Measurements from ENCODE around the gene DRC7. TPM values are rescaled to one million over a fixed set of nuclear protein-coding genes. Genes with fewer than 3 reads are reported as not detected.

Gene DRC7
- total RNA-seq, 1 donor from 2014 or later = 0.41 TPM

DNA sequence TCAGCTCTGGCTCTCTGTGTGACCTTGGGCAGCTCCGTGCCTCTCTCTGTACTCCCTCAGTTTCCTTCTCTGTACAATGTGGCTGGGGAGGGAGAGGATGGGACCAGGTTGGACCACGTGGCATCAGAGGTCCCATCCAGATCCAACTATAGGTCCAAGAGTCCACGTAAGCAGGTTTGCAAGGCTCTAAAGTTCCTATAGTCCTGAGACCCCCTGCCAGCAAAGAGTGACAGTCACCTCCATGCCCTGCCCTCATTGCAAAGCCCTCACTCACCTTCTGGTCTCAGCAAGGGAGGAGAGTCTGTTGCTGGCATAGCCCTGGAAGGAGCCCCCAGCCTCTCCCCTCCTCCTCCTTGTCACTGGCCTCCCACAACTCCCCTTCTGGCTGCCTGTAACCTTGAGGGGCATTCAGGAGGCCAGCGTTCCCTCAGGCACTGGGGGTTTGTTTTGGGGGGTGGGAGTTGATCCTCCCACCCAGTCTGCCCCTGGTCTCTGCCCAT is 6.1 kb upstream of the DRC7 start:
- DNase-seq (ENCODE audit: low spot score) = no peak
- no peaks in the 10 kb centered on the region for H3K9me3 ChIP-seq (ENCODE audit: low read depth)
- H3K27ac ChIP-seq = no peak overlapping the region
- H3K36me3 ChIP-seq = no peaks in the 10 kb centered on the region
- no peak overlapping the region for H2AFZ ChIP-seq (replicated peaks)
- no peak overlapping the region for H3K4me3 Mint-ChIP-seq
- peaks cover 12% of the 10 kb centered on the region for H3K4me1 Mint-ChIP-seq
- H4K20me1 ChIP-seq (ENCODE audit: low read depth) = no peaks in the 10 kb centered on the region
- no peak overlapping the region for H3K4me2 ChIP-seq
- no peaks in the 10 kb centered on the region for H3K9me3 Mint-ChIP-seq
- H3K27me3 ChIP-seq = no peaks in the 10 kb centered on the region
- no peaks in the 10 kb centered on the region for H3F3A ChIP-seq (ENCODE audit: low read depth)
- peaks cover 9% of the 10 kb centered on the region for H3K27me3 Mint-ChIP-seq (ENCODE audit: insufficient read depth, low read depth)
- TF ChIP-seq EZH2 (IDR thresholded peaks at IDR 0.05) = no peak
- no peak for TF ChIP-seq EZH2phosphoT487 (IDR thresholded peaks at IDR 0.05)
- TF ChIP-seq, protein P1, sequence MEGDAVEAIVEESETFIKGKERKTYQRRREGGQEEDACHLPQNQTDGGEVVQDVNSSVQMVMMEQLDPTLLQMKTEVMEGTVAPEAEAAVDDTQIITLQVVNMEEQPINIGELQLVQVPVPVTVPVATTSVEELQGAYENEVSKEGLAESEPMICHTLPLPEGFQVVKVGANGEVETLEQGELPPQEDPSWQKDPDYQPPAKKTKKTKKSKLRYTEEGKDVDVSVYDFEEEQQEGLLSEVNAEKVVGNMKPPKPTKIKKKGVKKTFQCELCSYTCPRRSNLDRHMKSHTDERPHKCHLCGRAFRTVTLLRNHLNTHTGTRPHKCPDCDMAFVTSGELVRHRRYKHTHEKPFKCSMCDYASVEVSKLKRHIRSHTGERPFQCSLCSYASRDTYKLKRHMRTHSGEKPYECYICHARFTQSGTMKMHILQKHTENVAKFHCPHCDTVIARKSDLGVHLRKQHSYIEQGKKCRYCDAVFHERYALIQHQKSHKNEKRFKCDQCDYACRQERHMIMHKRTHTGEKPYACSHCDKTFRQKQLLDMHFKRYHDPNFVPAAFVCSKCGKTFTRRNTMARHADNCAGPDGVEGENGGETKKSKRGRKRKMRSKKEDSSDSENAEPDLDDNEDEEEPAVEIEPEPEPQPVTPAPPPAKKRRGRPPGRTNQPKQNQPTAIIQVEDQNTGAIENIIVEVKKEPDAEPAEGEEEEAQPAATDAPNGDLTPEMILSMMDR (IDR thresholded peaks at IDR 0.05) = no peak
- no peaks in the 10 kb centered on the region for H3K79me2 ChIP-seq (ENCODE audit: low read depth)
- no peak overlapping the region for H3K4me3 ChIP-seq
- no peaks in the 10 kb centered on the region for H3K36me3 Mint-ChIP-seq
- no peak overlapping the region for H3K27ac Mint-ChIP-seq
- no peaks in the 10 kb centered on the region for H3K4me1 ChIP-seq
- H3K9ac ChIP-seq = no peak overlapping the region

DNA sequence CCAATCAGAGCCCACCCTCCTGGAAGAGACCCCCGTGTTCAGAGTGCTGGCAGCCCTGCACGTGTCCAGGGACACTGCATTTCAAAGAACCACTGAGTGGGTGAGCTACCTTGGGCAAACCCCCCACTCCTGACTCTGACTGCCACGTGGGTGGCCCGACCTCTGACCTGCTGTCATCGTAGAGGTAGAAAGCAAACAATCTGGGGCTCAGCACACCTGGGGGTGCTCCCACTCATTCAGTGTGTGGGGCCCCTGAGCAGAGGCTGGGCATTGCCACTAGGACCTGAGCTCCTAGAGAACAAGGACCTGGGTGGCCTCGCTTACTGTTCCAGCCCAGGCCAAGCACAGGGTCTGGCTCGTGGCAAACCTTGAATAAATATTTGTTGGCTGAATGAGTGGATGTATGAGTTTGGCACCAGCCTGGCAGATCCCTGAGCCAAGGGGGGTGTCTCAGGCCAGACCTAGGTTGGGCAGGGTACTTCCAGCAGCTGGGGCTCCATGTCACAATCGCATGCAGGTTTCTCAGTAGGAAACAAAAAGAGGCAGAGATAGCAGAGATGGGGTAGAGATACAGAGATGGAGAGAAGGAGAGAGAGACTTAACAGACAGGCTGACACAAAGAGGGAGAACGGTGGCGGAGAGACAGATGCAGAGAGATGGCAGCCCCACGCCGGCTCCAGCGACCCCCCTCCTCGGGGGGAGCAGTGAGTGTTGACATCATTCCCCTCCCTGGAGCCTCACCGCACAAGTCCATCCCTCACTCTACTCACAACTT is 5.4 kb upstream of the DRC7 start:
- Histone ChIP-seq H4K20me1 (ENCODE audit: low read depth) (no peaks in the 10 kb centered on the region), H3K4me1 (no peaks in the 10 kb centered on the region), H3K4me3 (no peak overlapping the region), H3F3A (ENCODE audit: low read depth) (no peaks in the 10 kb centered on the region), H3K79me2 (ENCODE audit: low read depth) (no peaks in the 10 kb centered on the region), H3K4me2 (no peak overlapping the region), H3K9me3 (ENCODE audit: low read depth) (no peaks in the 10 kb centered on the region), H2AFZ (replicated peaks) (no peak overlapping the region), H3K27me3 (no peaks in the 10 kb centered on the region), H3K27ac (no peak overlapping the region), H3K9ac (no peak overlapping the region), H3K36me3 (no peaks in the 10 kb centered on the region)
- TF ChIP-seq EZH2 (IDR thresholded peaks at IDR 0.05) (no peak), EZH2phosphoT487 (IDR thresholded peaks at IDR 0.05) (no peak)
- TF ChIP-seq, protein P1 (IDR thresholded peaks at IDR 0.05) = no peak
- H3K36me3 Mint-ChIP-seq = no peaks in the 10 kb centered on the region
- no peak for DNase-seq (ENCODE audit: low spot score)
- H3K4me1 Mint-ChIP-seq = peaks cover 14% of the 10 kb centered on the region
- no peaks in the 10 kb centered on the region for H3K9me3 Mint-ChIP-seq
- H3K27ac Mint-ChIP-seq = no peak overlapping the region
- peaks cover 9% of the 10 kb centered on the region for H3K27me3 Mint-ChIP-seq (ENCODE audit: insufficient read depth, low read depth)
- H3K4me3 Mint-ChIP-seq = no peak overlapping the region

DNA sequence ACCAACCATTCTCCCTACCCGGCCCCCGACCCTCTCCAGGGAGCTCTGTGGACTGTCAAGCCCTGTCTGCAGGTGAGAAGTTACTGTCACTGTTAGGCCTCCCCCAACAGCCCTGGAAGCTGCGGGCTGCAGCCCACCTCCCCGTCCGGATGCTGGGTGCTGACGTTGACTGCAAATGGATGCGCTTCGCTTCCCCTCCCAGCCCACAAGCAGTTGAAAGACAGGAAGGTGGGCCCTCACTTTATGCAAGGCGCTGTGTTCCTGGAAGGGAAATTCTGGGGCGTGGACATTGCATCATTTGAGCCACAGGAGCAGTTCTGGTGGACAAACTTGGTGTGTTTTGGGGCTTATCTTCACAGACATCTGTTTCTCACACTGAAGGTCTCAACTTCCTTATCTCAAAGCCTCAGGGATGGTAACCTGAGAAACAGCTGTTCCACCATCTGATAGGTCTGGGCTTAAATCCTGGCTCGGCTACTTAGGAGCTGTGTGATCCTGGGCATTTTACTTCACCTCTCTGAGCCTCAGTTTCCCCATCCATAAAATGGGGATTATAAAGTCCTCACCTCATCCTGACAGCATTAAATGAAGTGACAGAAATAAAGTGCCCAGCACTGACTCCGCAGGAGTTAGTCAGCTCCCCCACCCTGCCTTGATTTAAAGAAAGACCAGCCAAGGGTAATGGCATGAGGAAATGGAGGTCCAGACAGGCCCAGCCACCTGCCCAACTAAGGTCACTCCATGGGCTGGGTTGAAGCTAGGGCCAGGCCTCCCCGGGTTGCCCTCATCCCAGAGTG is 4.6 kb upstream of the DRC7 start:
- H3K27me3 Mint-ChIP-seq (ENCODE audit: insufficient read depth, low read depth) = peaks cover 7% of the 10 kb centered on the region

More for the DNA sequence above, 4.6 kb upstream of the DRC7 start:
- Histone ChIP-seq H3K4me2 (no peak overlapping the region), H2AFZ (replicated peaks) (no peak overlapping the region), H4K20me1 (ENCODE audit: low read depth) (no peaks in the 10 kb centered on the region), H3K27ac (no peak overlapping the region), H3F3A (ENCODE audit: low read depth) (no peaks in the 10 kb centered on the region), H3K4me3 (no peak overlapping the region), H3K9me3 (ENCODE audit: low read depth) (no peaks in the 10 kb centered on the region), H3K27me3 (no peaks in the 10 kb centered on the region), H3K36me3 (no peaks in the 10 kb centered on the region), H3K9ac (no peak overlapping the region), H3K4me1 (peaks cover 2% of the 10 kb centered on the region), H3K79me2 (ENCODE audit: low read depth) (no peaks in the 10 kb centered on the region)
- no peak for DNase-seq (ENCODE audit: low spot score)
- no peaks in the 10 kb centered on the region for H3K36me3 Mint-ChIP-seq
- H3K4me3 Mint-ChIP-seq = no peak overlapping the region
- H3K27ac Mint-ChIP-seq = no peak overlapping the region
- H3K4me1 Mint-ChIP-seq = peaks cover 19% of the 10 kb centered on the region
- no peak for TF ChIP-seq EZH2phosphoT487 (IDR thresholded peaks at IDR 0.05)
- TF ChIP-seq EZH2 (IDR thresholded peaks at IDR 0.05) = no peak
- TF ChIP-seq, protein P1 (IDR thresholded peaks at IDR 0.05) = no peak
- no peaks in the 10 kb centered on the region for H3K9me3 Mint-ChIP-seq

Measured in neural progenitor cell (in vitro differentiated cells).